HCT116 (cell line): ENCODE data around the gene ZBBX. TPM values are rescaled to one million over a fixed set of nuclear protein-coding genes. Genes with fewer than 3 reads are reported as not detected.

Experiments used
- ATAC-seq: fragments of 200-7000 bp; cut with Tn5 transposase; 2 replicates; pipeline ENCODE4 v1.9.1; 2020; ENCODE audit warnings: mild to moderate bottlenecking, moderate library complexity
- BruUV-seq: library from RNA; stranded (reverse); fragments of 400-500 nt; replicated peaks from 2 replicates; lab custom pipeline; 2021; lab: Mats Ljungman, UMichigan
- CTCF ChIA-PET: fragments of 300-600 bp; sonication (Branson Sonifier 250); formaldehyde crosslinking; loops from one replicate; lab custom pipeline; 2021; ENCODE audit warnings: antibody characterized with exemption; lab: Charles Lee
- POLR2A ChIA-PET: fragments of 300-600, 350-600 bp; sonication (Branson Sonifier 250); formaldehyde crosslinking; loops from one replicate; lab custom pipeline; 2021; ENCODE audit warnings: antibody characterized with exemption; lab: Charles Lee
- RAD21 ChIA-PET, 2 experiments: fragments of 300-600 bp; sonication (Branson Sonifier 250); formaldehyde crosslinking; loops; one replicate each; lab custom pipeline; 2023; ENCODE audit warnings: low total read pairs in 2 of 2; ENCODE audit not compliant: uncharacterized antibody in 2 of 2, unreplicated experiment in 2 of 2, low non-redundant PET in 1 of 2; lab: Charles Lee
- DNase-seq: peaks from one replicate; pipeline ENCODE4 v3.0.0-alpha.2; 2010; ENCODE audit warnings: low read depth, low spot score
- H2AFZ ChIP-seq: fragments of 200-600 bp; shearing (Covaris generic), sonication (generic); 2 replicates; pipeline ENCODE4 v1.6.1; 2017; ENCODE audit warnings: low read depth, mixed run types, mixed read lengths, antibody characterized with exemption, low read length; ENCODE audit not compliant: poor library complexity, severe bottlenecking
- H3K27ac ChIP-seq: 2 replicates; pipeline ENCODE4 v1.5.1; 2012; ENCODE audit warnings: low read depth, low read length
- H3K27me3 ChIP-seq: fragments of 200-600 bp; sonication (generic); 2 replicates; pipeline ENCODE4 v1.6.1; 2016; ENCODE audit warnings: mixed run types, low read length, mixed read lengths; ENCODE audit not compliant: insufficient read depth
- H3K36me3 ChIP-seq, 2 experiments: fragments of 200-500 bp in 1 of 2; fragments of 200-600 bp in 1 of 2; sonication (Bioruptor generic) in 1 of 2; sonication (generic) in 1 of 2; 2 replicates each; pipeline versions ENCODE4 v1.5.1 to v1.6.1; 2014 to 2016; ENCODE audit warnings: low read length in 2 of 2, inconsistent platforms in 1 of 2, mixed read lengths in 1 of 2, mixed run types in 1 of 2; ENCODE audit not compliant: insufficient read depth in 2 of 2, control insufficient read depth in 1 of 2
- H3K4me1 ChIP-seq, 2 experiments: fragments of 200-600 bp in 1 of 2; sonication (generic) in 1 of 2; 2 replicates each; pipeline versions ENCODE4 v1.5.1 to v1.6.1; 2012 to 2017; ENCODE audit warnings: low read length in 2 of 2, inconsistent platforms in 1 of 2, mild to moderate bottlenecking in 1 of 2, mixed read lengths in 1 of 2, mixed run types in 1 of 2, moderate library complexity in 1 of 2; ENCODE audit not compliant: insufficient read depth in 2 of 2, control insufficient read depth in 1 of 2
- H3K4me2 ChIP-seq: fragments of 200-600 bp; sonication (generic); 2 replicates; pipeline ENCODE4 v1.6.1; 2017; ENCODE audit warnings: mixed run types, low read length, mixed read lengths
- H3K4me3 ChIP-seq, 2 experiments: fragments of 200-600 bp in 1 of 2; sonication (generic) in 1 of 2; replicated peaks in 1 of 2; 2 replicates each; pipeline ENCODE4 v1.5.1; 2011 to 2016; ENCODE audit warnings: low read length in 2 of 2, control low read depth in 1 of 2, low read depth in 1 of 2, mild to moderate bottlenecking in 1 of 2, mixed read lengths in 1 of 2, mixed run types in 1 of 2
- H3K79me2 ChIP-seq: fragments of 200-600 bp; sonication (generic); 2 replicates; pipeline ENCODE4 v1.6.1; 2017; ENCODE audit warnings: mild to moderate bottlenecking, mixed run types, low read length, moderate library complexity, mixed read lengths; ENCODE audit not compliant: insufficient read depth
- H3K9ac ChIP-seq: fragments of 200-600 bp; sonication (generic); 2 replicates; pipeline ENCODE4 v1.6.1; 2016; ENCODE audit warnings: low read length, mixed read lengths
- H3K9me2 ChIP-seq: fragments of 200-600 bp; sonication (generic), shearing (Covaris generic); 2 replicates; pipeline ENCODE4 v1.6.1; 2017; ENCODE audit warnings: mixed run types, mild to moderate bottlenecking, moderate library complexity; ENCODE audit not compliant: insufficient read depth
- H3K9me3 ChIP-seq, 2 experiments: fragments of 200-500 bp in 1 of 2; fragments of 200-600 bp in 1 of 2; sonication (Bioruptor generic) in 1 of 2; sonication (generic) in 1 of 2; 2 replicates each; pipeline ENCODE4 v1.6.1; 2014 to 2017; ENCODE audit warnings: low read length in 2 of 2, mixed read lengths in 2 of 2, inconsistent platforms in 1 of 2, low read depth in 1 of 2, mild to moderate bottlenecking in 1 of 2, mixed run types in 1 of 2, moderate library complexity in 1 of 2; ENCODE audit not compliant: control insufficient read depth in 1 of 2, insufficient read depth in 1 of 2
- H4K20me1 ChIP-seq: fragments of 200-600 bp; sonication (generic), shearing (Covaris generic); 2 replicates; pipeline ENCODE4 v1.6.1; 2017; ENCODE audit warnings: mixed run types, mild to moderate bottlenecking, moderate library complexity; ENCODE audit not compliant: insufficient read depth
- CTCF ChIP-seq, 3 experiments: fragments of 200-600 bp in 1 of 3; sonication (generic) in 1 of 3; IDR thresholded peaks in 2 of 3; conservative IDR thresholded peaks in 1 of 3; 2 replicates each; pipeline ENCODE4 v1.5.1; 2012 to 2017; ENCODE audit warnings: low read depth in 2 of 3, low read length in 2 of 3, antibody characterized with exemption in 1 of 3, borderline replicate concordance in 1 of 3, control low read depth in 1 of 3, mild to moderate bottlenecking in 1 of 3, mixed read lengths in 1 of 3, mixed run types in 1 of 3, moderate library complexity in 1 of 3; ENCODE audit not compliant: insufficient read depth in 1 of 3
- EGR1 ChIP-seq: IDR thresholded peaks from 2 replicates; pipeline ENCODE4 v1.6.1; 2012; ENCODE audit warnings: low read depth
- ELF1 ChIP-seq: IDR thresholded peaks from 2 replicates; pipeline ENCODE4 v1.6.1; 2012; ENCODE audit warnings: low read depth, borderline replicate concordance
- FOSL1 ChIP-seq: IDR thresholded peaks from 2 replicates; pipeline ENCODE4 v1.6.1; 2012; ENCODE audit warnings: low read depth
- RAD21 ChIP-seq: IDR thresholded peaks from 2 replicates; pipeline ENCODE4 v1.6.1; 2012; ENCODE audit warnings: low read depth, mild to moderate bottlenecking
- SRF ChIP-seq: IDR thresholded peaks from 2 replicates; pipeline ENCODE4 v1.6.1; 2012; ENCODE audit warnings: low read depth
- ZBTB33 ChIP-seq: IDR thresholded peaks from 2 replicates; pipeline ENCODE4 v1.6.1; 2011; ENCODE audit warnings: mild to moderate bottlenecking, low read length, moderate library complexity; ENCODE audit not compliant: insufficient replicate concordance; ENCODE audit errors: extremely low read depth
- ZFX ChIP-seq: fragments of 450-650 bp; IDR thresholded peaks from 2 replicates; pipeline ENCODE4 v1.6.1; 2017
- intact Hi-C: fragments of 100-400 bp; cut with micrococcal nuclease; formaldehyde crosslinking; loops from 2 replicates; pipeline ENCODE4 v1.10.0; 2022
- total RNA-seq: library from RNA; stranded (reverse); gene quantifications from one replicate; pipeline ENCODE4 v1.2.1, GENCODE V29; 2021; ENCODE audit not compliant: unreplicated experiment

ZBBX gene
- total RNA-seq, 1 experiment from 2014 or later, result 0.81 TPM

GRCh38 chr3:167406876-167407492 lies 26.9 kb upstream of the ZBBX start:
- H4K20me1 ChIP-seq, result no peaks in the 10 kb centered on the region
- intact Hi-C loops, result loop anchor here (1.0 to 10.0 kb wide), 5 partner anchors 277 to 758 kb away; partner anchors contain the start of genes PDCD10 and SERPINI1
- POLR2A ChIA-PET, result no interaction called here
- no peak overlapping the region for H3K4me2 ChIP-seq
- H3K4me3 ChIP-seq, result no peak overlapping the region
- no TSS peak for BruUV-seq
- no peaks in the 10 kb centered on the region for H3K79me2 ChIP-seq
- H2AFZ ChIP-seq, result peak overlapping the region; percentile 18
- no peaks in the 10 kb centered on the region; the same call in 1 of the 2 replicates for H3K9me2 ChIP-seq
- H3K4me1 ChIP-seq, result no peaks in the 10 kb centered on the region
- RAD21 ChIA-PET, result no interaction called here
- H3K27me3 ChIP-seq, result no peaks in the 10 kb centered on the region
- DNase-seq (peak; percentile 58), ATAC-seq (peak; percentile 99)
- TF ChIP-seq EGR1 (no peak), CTCF (IDR thresholded peaks at IDR 0.05 in 2 of 3, conservative IDR thresholded peaks at IDR 0.05 in 1 of 3; ENCODE audit: borderline replicate concordance in 1 of 3, insufficient read depth in 1 of 3, low read depth in 2 of 3, low read length in 2 of 3) (peak; percentile 58 to 81 (median 79)), ZBTB33 (no peak), FOSL1 (no peak), ELF1 (no peak), SRF (no peak), RAD21 (peak; percentile 88), ZFX (no peak)
- H3K9ac ChIP-seq, result no peak overlapping the region
- H3K27ac ChIP-seq, result no peak overlapping the region
- no peaks in the 10 kb centered on the region for H3K36me3 ChIP-seq
- CTCF ChIA-PET, result interaction anchor here (1.6 to 2.5 kb wide), 2 partner anchors 475 kb away, joined by 7 to 14 read pairs; no protein-coding TSS in a partner anchor
- H3K9me3 ChIP-seq, result no peaks in the 10 kb centered on the region
